PFSK-1 (cell line): ENCODE results near the gene TAF15.

ENCODE experiments used
- POLR2AphosphoS5 ChIP-seq: IDR thresholded peaks from 2 replicates; pipeline ENCODE4 v1.6.1; 2012; ENCODE audit warnings: low read depth, mild to moderate bottlenecking, control low read depth, low read length, moderate library complexity
- SIN3A ChIP-seq: IDR thresholded peaks from 2 replicates; pipeline ENCODE4 v1.6.1; 2012; ENCODE audit warnings: mild to moderate bottlenecking, low read length, moderate library complexity, borderline replicate concordance; ENCODE audit not compliant: insufficient read depth
- TAF1 ChIP-seq: IDR thresholded peaks from 2 replicates; pipeline ENCODE4 v1.6.1; 2012; ENCODE audit warnings: low read length, control low read depth, borderline replicate concordance; ENCODE audit not compliant: insufficient read depth
- TF ChIP-seq, protein P1 (sequence below), 2 experiments: IDR thresholded peaks; 2 replicates each; pipeline versions ENCODE4 v1.6.1 to v1.8.0; 2011 to 2012; ENCODE audit warnings: low read depth in 2 of 2, low read length in 2 of 2, control low read depth in 1 of 2, inconsistent platforms in 1 of 2, mild to moderate bottlenecking in 1 of 2, moderate library complexity in 1 of 2; ENCODE audit not compliant: insufficient read depth in 1 of 2

DNA sequence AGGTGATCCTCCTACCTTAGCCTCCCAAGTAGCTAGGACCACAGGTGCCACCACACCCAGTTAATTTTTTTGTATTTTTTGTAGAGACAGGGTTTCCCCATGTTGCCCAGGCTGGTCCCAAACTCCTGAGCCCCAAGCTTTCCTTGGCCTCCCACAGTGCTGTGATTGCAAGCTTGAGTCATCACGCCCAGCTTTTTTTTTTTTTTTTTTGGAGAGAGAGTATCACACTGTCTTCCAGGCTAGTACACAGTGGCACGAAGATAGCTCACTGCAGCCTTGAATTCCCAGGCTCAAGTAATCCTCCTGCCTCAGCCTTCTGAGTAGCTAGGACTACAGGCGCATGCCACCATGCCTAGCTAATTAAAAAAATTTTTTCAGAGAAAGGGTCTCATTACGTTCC is 32.2 kb downstream of the TAF15 start:
- TF ChIP-seq TAF1: no peak
- no peak for TF ChIP-seq SIN3A
- TF ChIP-seq, protein P1, sequence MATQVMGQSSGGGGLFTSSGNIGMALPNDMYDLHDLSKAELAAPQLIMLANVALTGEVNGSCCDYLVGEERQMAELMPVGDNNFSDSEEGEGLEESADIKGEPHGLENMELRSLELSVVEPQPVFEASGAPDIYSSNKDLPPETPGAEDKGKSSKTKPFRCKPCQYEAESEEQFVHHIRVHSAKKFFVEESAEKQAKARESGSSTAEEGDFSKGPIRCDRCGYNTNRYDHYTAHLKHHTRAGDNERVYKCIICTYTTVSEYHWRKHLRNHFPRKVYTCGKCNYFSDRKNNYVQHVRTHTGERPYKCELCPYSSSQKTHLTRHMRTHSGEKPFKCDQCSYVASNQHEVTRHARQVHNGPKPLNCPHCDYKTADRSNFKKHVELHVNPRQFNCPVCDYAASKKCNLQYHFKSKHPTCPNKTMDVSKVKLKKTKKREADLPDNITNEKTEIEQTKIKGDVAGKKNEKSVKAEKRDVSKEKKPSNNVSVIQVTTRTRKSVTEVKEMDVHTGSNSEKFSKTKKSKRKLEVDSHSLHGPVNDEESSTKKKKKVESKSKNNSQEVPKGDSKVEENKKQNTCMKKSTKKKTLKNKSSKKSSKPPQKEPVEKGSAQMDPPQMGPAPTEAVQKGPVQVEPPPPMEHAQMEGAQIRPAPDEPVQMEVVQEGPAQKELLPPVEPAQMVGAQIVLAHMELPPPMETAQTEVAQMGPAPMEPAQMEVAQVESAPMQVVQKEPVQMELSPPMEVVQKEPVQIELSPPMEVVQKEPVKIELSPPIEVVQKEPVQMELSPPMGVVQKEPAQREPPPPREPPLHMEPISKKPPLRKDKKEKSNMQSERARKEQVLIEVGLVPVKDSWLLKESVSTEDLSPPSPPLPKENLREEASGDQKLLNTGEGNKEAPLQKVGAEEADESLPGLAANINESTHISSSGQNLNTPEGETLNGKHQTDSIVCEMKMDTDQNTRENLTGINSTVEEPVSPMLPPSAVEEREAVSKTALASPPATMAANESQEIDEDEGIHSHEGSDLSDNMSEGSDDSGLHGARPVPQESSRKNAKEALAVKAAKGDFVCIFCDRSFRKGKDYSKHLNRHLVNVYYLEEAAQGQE (IDR thresholded peaks at IDR 0.05; ENCODE audit: insufficient read depth in 1 of 2, low read depth in 2 of 2, low read length in 2 of 2): no peak
- no peak for TF ChIP-seq POLR2AphosphoS5
